Activated naive CD4-positive, alpha-beta T cell treated with anti-CD3 and anti-CD28 coated beads, Interleukin-2, amount 10 ng/mL, durations not matched to agents 7 days and 5 days (primary cell): Measurements from ENCODE around the gene DGKB.

Source experiments
- CTCF ChIA-PET: fragments of 350-600 bp; sonication (Branson Sonifier 250); formaldehyde crosslinking; loops from one replicate; lab custom pipeline; 2021; ENCODE audit warnings: antibody characterized with exemption; lab: Charles Lee
- DNase-seq: peaks from one replicate; pipeline ENCODE4 v3.0.0-alpha.2; 2020
- H3K27ac Mint-ChIP-seq: one replicate; pipeline ENCODE4 v1.8.0; 2021; ENCODE audit warnings: mild to moderate bottlenecking, moderate library complexity, mixed read lengths
- H3K27me3 Mint-ChIP-seq: one replicate; pipeline ENCODE4 v1.8.0; 2021; ENCODE audit warnings: mild to moderate bottlenecking, mixed read lengths
- H3K36me3 Mint-ChIP-seq: one replicate; pipeline ENCODE4 v1.8.0; 2021; ENCODE audit warnings: mixed read lengths
- H3K4me1 Mint-ChIP-seq: one replicate; pipeline ENCODE4 v1.8.0; 2021; ENCODE audit warnings: mixed read lengths
- H3K4me3 Mint-ChIP-seq: one replicate; pipeline ENCODE4 v1.8.0; 2021; ENCODE audit warnings: mild to moderate bottlenecking, moderate library complexity, mixed read lengths
- H3K9me3 Mint-ChIP-seq: one replicate; pipeline ENCODE4 v1.8.0; 2021; ENCODE audit warnings: mixed read lengths

The DGKB gene

GRCh38 chr7:14377646-14378266, 524.8 kb downstream of the DGKB start:
- no peaks in the 10 kb centered on the region for H3K27me3 Mint-ChIP-seq
- CTCF ChIA-PET = no interaction called here
- no peaks in the 10 kb centered on the region for H3K4me1 Mint-ChIP-seq
- H3K27ac Mint-ChIP-seq = no peak overlapping the region
- no peak for DNase-seq
- H3K36me3 Mint-ChIP-seq = no peaks in the 10 kb centered on the region
- H3K9me3 Mint-ChIP-seq = peaks cover 4% of the 10 kb centered on the region
- H3K4me3 Mint-ChIP-seq = no peak overlapping the region

GRCh38 chr7:14376711-14377110, 525.8 kb downstream of the DGKB start:
- peaks cover 4% of the 10 kb centered on the region for H3K9me3 Mint-ChIP-seq
- H3K4me3 Mint-ChIP-seq = no peak overlapping the region
- CTCF ChIA-PET = no interaction called here
- no peaks in the 10 kb centered on the region for H3K27me3 Mint-ChIP-seq
- no peak for DNase-seq
- no peak overlapping the region for H3K27ac Mint-ChIP-seq
- H3K4me1 Mint-ChIP-seq = no peaks in the 10 kb centered on the region
- H3K36me3 Mint-ChIP-seq = no peaks in the 10 kb centered on the region

- Mint-ChIP-seq H3K27ac (no peak overlapping the region), H3K4me3 (no peak overlapping the region), H3K9me3 (peaks cover 4% of the 10 kb centered on the region), H3K36me3 (no peaks in the 10 kb centered on the region), H3K27me3 (no peaks in the 10 kb centered on the region), H3K4me1 (no peaks in the 10 kb centered on the region)
- DNase-seq = no peak
- CTCF ChIA-PET = no interaction called here
These were observed 526.6 kb downstream of the DGKB start for GRCh38 chr7:14375998-14376397.

GRCh38 chr7:14374336-14374735, 528.2 kb downstream of the DGKB start:
- Mint-ChIP-seq H3K36me3 (no peaks in the 10 kb centered on the region), H3K4me3 (no peak overlapping the region), H3K27ac (no peak overlapping the region), H3K9me3 (peaks cover 5% of the 10 kb centered on the region), H3K4me1 (no peaks in the 10 kb centered on the region), H3K27me3 (no peaks in the 10 kb centered on the region)
- no peak for DNase-seq
- CTCF ChIA-PET = no interaction called here

GRCh38 chr7:14368285-14368684, 534.3 kb downstream of the DGKB start:
- no peak for DNase-seq
- Mint-ChIP-seq H3K36me3 (no peaks in the 10 kb centered on the region), H3K9me3 (peaks cover 7% of the 10 kb centered on the region), H3K27ac (no peak overlapping the region), H3K27me3 (no peaks in the 10 kb centered on the region), H3K4me1 (no peaks in the 10 kb centered on the region), H3K4me3 (no peak overlapping the region)
- CTCF ChIA-PET = no interaction called here

GRCh38 chr7:14351167-14351566, 551.4 kb downstream of the DGKB start:
- Mint-ChIP-seq H3K36me3 (no peaks in the 10 kb centered on the region), H3K27me3 (no peaks in the 10 kb centered on the region), H3K27ac (no peak overlapping the region), H3K4me1 (no peaks in the 10 kb centered on the region), H3K4me3 (no peak overlapping the region), H3K9me3 (no peaks in the 10 kb centered on the region)
- CTCF ChIA-PET = no interaction called here
- no peak for DNase-seq

- no peak for DNase-seq
- CTCF ChIA-PET = no interaction called here
- H3K4me3 Mint-ChIP-seq = no peak overlapping the region
- no peaks in the 10 kb centered on the region for H3K4me1 Mint-ChIP-seq
- H3K27ac Mint-ChIP-seq = no peak overlapping the region
- no peaks in the 10 kb centered on the region for H3K9me3 Mint-ChIP-seq
- H3K36me3 Mint-ChIP-seq = no peaks in the 10 kb centered on the region
- no peaks in the 10 kb centered on the region for H3K27me3 Mint-ChIP-seq
These were observed 561.3 kb downstream of the DGKB start for GRCh38 chr7:14341200-14341775.

GRCh38 chr7:14340393-14341074, 562.0 kb downstream of the DGKB start:
- CTCF ChIA-PET = no interaction called here
- Mint-ChIP-seq H3K27me3 (no peaks in the 10 kb centered on the region), H3K9me3 (no peaks in the 10 kb centered on the region), H3K27ac (no peak overlapping the region), H3K4me1 (no peaks in the 10 kb centered on the region), H3K4me3 (no peak overlapping the region), H3K36me3 (no peaks in the 10 kb centered on the region)
- DNase-seq = no peak

- CTCF ChIA-PET = no interaction called here
- DNase-seq = no peak
- H3K4me3 Mint-ChIP-seq = no peak overlapping the region
- no peaks in the 10 kb centered on the region for H3K9me3 Mint-ChIP-seq
- no peak overlapping the region for H3K27ac Mint-ChIP-seq
- H3K4me1 Mint-ChIP-seq = no peaks in the 10 kb centered on the region
- no peaks in the 10 kb centered on the region for H3K36me3 Mint-ChIP-seq
- H3K27me3 Mint-ChIP-seq = no peaks in the 10 kb centered on the region
These were observed 562.7 kb downstream of the DGKB start for GRCh38 chr7:14339861-14340260.

- H3K36me3 Mint-ChIP-seq = no peaks in the 10 kb centered on the region
- CTCF ChIA-PET = no interaction called here
- H3K27ac Mint-ChIP-seq = no peak overlapping the region
- no peak overlapping the region for H3K4me3 Mint-ChIP-seq
- H3K9me3 Mint-ChIP-seq = no peaks in the 10 kb centered on the region
- H3K4me1 Mint-ChIP-seq = no peaks in the 10 kb centered on the region
- no peak for DNase-seq
- H3K27me3 Mint-ChIP-seq = no peaks in the 10 kb centered on the region
These were observed 566.3 kb downstream of the DGKB start for GRCh38 chr7:14336256-14336655.

GRCh38 chr7:14332155-14332554, 570.4 kb downstream of the DGKB start:
- CTCF ChIA-PET = interaction anchor here (0.5 kb wide), 1 partner anchor 73 kb away, joined by 3 read pairs; no protein-coding TSS in a partner anchor
- H3K27me3 Mint-ChIP-seq = no peaks in the 10 kb centered on the region
- no peak overlapping the region for H3K27ac Mint-ChIP-seq
- H3K9me3 Mint-ChIP-seq = no peaks in the 10 kb centered on the region
- H3K36me3 Mint-ChIP-seq = no peaks in the 10 kb centered on the region
- no peak for DNase-seq
- H3K4me3 Mint-ChIP-seq = no peak overlapping the region
- H3K4me1 Mint-ChIP-seq = no peaks in the 10 kb centered on the region

GRCh38 chr7:14324767-14325166, 577.8 kb downstream of the DGKB start:
- no peak overlapping the region for H3K27ac Mint-ChIP-seq
- CTCF ChIA-PET = no interaction called here
- no peak for DNase-seq

GRCh38 chr7:14322724-14323123, 579.8 kb downstream of the DGKB start:
- Mint-ChIP-seq H3K4me3 (no peak overlapping the region), H3K4me1 (no peaks in the 10 kb centered on the region), H3K9me3 (peaks cover 10% of the 10 kb centered on the region), H3K27ac (no peak overlapping the region), H3K27me3 (no peaks in the 10 kb centered on the region), H3K36me3 (no peaks in the 10 kb centered on the region)
- CTCF ChIA-PET = no interaction called here
- DNase-seq = no peak

More at GRCh38 chr7:14324767-14325166, 577.8 kb downstream of the DGKB start:
- Mint-ChIP-seq H3K4me3 (no peak overlapping the region), H3K27me3 (no peaks in the 10 kb centered on the region), H3K9me3 (peaks cover 10% of the 10 kb centered on the region), H3K36me3 (no peaks in the 10 kb centered on the region), H3K4me1 (no peaks in the 10 kb centered on the region)

- no peaks in the 10 kb centered on the region for H3K4me1 Mint-ChIP-seq
- no peaks in the 10 kb centered on the region for H3K27me3 Mint-ChIP-seq
- CTCF ChIA-PET = no interaction called here
- H3K9me3 Mint-ChIP-seq = peaks cover 10% of the 10 kb centered on the region
- no peak overlapping the region for H3K27ac Mint-ChIP-seq
- DNase-seq = no peak
- no peaks in the 10 kb centered on the region for H3K36me3 Mint-ChIP-seq
- H3K4me3 Mint-ChIP-seq = no peak overlapping the region
These were observed 580.6 kb downstream of the DGKB start for GRCh38 chr7:14321947-14322346.

- Mint-ChIP-seq H3K4me3 (no peak overlapping the region), H3K4me1 (no peaks in the 10 kb centered on the region), H3K27ac (no peak overlapping the region), H3K9me3 (peaks cover 6% of the 10 kb centered on the region), H3K36me3 (no peaks in the 10 kb centered on the region), H3K27me3 (no peaks in the 10 kb centered on the region)
- CTCF ChIA-PET = no interaction called here
- DNase-seq = no peak
These were observed 593.1 kb downstream of the DGKB start for GRCh38 chr7:14309432-14309831.
